Lower leg skin (tissue), 3 donors: ENCODE data around the gene THADA.

ENCODE experiments used
- CTCF ChIP-seq, 3 donors: fragments of 450-650 bp; IDR thresholded peaks; one replicate each; pipeline ENCODE4 v1.5.1; 2016; ENCODE audit warnings: antibody characterized with exemption in 3 of 3, mild to moderate bottlenecking in 3 of 3, moderate library complexity in 2 of 3
- POLR2A ChIP-seq, 2 donors: fragments of 450-650 bp; IDR thresholded peaks; one replicate each; pipeline ENCODE4 v1.6.1; 2016 to 2017; ENCODE audit warnings: antibody characterized with exemption in 2 of 2, mild to moderate bottlenecking in 1 of 2, moderate library complexity in 1 of 2

GRCh38 chr2:43465234-43465633 is 130.6 kb downstream of the THADA start:
- TF ChIP-seq POLR2A (IDR thresholded peaks at IDR 0.05) (no peak), CTCF (IDR thresholded peaks at IDR 0.05) (no peak)
